OCI-LY7 (cell line): Measurements from ENCODE around the gene SRP54. TPM values are rescaled to one million over a fixed set of nuclear protein-coding genes. Genes with fewer than 3 reads are reported as not detected.

Source experiments
- BruUV-seq: library from RNA; stranded (reverse); fragments of 400-500 nt; replicated peaks from 2 replicates; lab custom pipeline; 2021; lab: Mats Ljungman, UMichigan
- CTCF ChIA-PET: fragments of 300-600 bp; sonication (Branson Sonifier 250); formaldehyde crosslinking; loops from one replicate; lab custom pipeline; 2022; ENCODE audit warnings: antibody characterized with exemption; ENCODE audit not compliant: unreplicated experiment; lab: Charles Lee
- POLR2A ChIA-PET: fragments of 300-600 bp; sonication (Branson Sonifier 250); formaldehyde crosslinking; loops from one replicate; lab custom pipeline; 2022; ENCODE audit warnings: antibody characterized with exemption; lab: Charles Lee
- DNase-seq: peaks from one replicate; pipeline ENCODE4 v3.0.0-alpha.2; 2015; ENCODE audit warnings: low spot score
- H2AFZ ChIP-seq: fragments of 200-600 bp; sonication (generic), shearing (Covaris generic); 2 replicates; pipeline ENCODE4 v1.6.1; 2014; ENCODE audit warnings: mild to moderate bottlenecking, antibody characterized with exemption, low read length, moderate library complexity
- H3K27ac ChIP-seq: fragments of 200-600 bp; sonication (generic); 2 replicates; pipeline ENCODE4 v1.5.1; 2014; ENCODE audit warnings: mixed run types, low read depth, mild to moderate bottlenecking, moderate library complexity, low read length, inconsistent platforms; ENCODE audit not compliant: poor library complexity, severe bottlenecking
- H3K36me3 ChIP-seq: fragments of 200-600 bp; sonication (generic); 2 replicates; pipeline ENCODE4 v1.6.1; 2014; ENCODE audit warnings: mild to moderate bottlenecking, antibody characterized with exemption, low read length, moderate library complexity, mixed read lengths; ENCODE audit not compliant: insufficient read depth
- H3K4me1 ChIP-seq: fragments of 200-600 bp; sonication (generic); 2 replicates; pipeline ENCODE4 v1.5.1; 2014; ENCODE audit warnings: mild to moderate bottlenecking, low read length; ENCODE audit not compliant: insufficient read depth, poor library complexity, severe bottlenecking
- H3K4me2 ChIP-seq: fragments of 200-600 bp; sonication (generic); 2 replicates; pipeline ENCODE4 v1.6.1; 2014; ENCODE audit warnings: mild to moderate bottlenecking, low read length
- H3K4me3 ChIP-seq: fragments of 200-600 bp; sonication (generic); 2 replicates; pipeline ENCODE4 v1.5.1; 2014; ENCODE audit warnings: mild to moderate bottlenecking, low read depth, low read length; ENCODE audit not compliant: poor library complexity, severe bottlenecking
- H3K79me2 ChIP-seq: fragments of 200-600 bp; sonication (generic); 2 replicates; pipeline ENCODE4 v1.6.1; 2016; ENCODE audit warnings: low read depth, mild to moderate bottlenecking, low read length, moderate library complexity, mixed read lengths; ENCODE audit not compliant: insufficient read depth
- H3K9me2 ChIP-seq: fragments of 200-600 bp; sonication (generic); 2 replicates; pipeline ENCODE4 v1.6.1; 2016; ENCODE audit warnings: mild to moderate bottlenecking, low read length, mixed read lengths; ENCODE audit not compliant: insufficient read depth
- H3K9me3 ChIP-seq: fragments of 200-600 bp; sonication (generic); 2 replicates; pipeline ENCODE4 v1.6.1; 2014; ENCODE audit warnings: mild to moderate bottlenecking, mixed run types, low read length, mixed read lengths
- H4K20me1 ChIP-seq: fragments of 200-600 bp; sonication (generic); 2 replicates; pipeline ENCODE4 v1.6.1; 2014; ENCODE audit warnings: mild to moderate bottlenecking, antibody characterized with exemption, low read length, moderate library complexity, mixed read lengths; ENCODE audit not compliant: insufficient read depth
- CTCF ChIP-seq: fragments of 200-600 bp; sonication (generic); conservative IDR thresholded peaks from 2 replicates; pipeline ENCODE4 v1.5.1; 2014; ENCODE audit warnings: mild to moderate bottlenecking, antibody characterized with exemption, low read length, moderate library complexity, mixed read lengths
- EZH2phosphoT487 ChIP-seq: fragments of 200-600 bp; sonication (generic); IDR thresholded peaks from 2 replicates; pipeline ENCODE4 v1.6.1; 2018; ENCODE audit warnings: low read depth, borderline replicate concordance, mild to moderate bottlenecking, mixed run types, antibody characterized with exemption, low read length, moderate library complexity, mixed read lengths
- intact Hi-C: fragments of 100-400 bp; cut with micrococcal nuclease; formaldehyde crosslinking; loops from one replicate; pipeline ENCODE4 v1.10.0; 2022; ENCODE audit not compliant: unreplicated experiment
- total RNA-seq, 2 experiments: library from RNA; depleted of rRNA in 1 of 2; stranded (reverse); fragments of >200 nt in 1 of 2; shearing (Covaris generic) in 1 of 2; gene quantifications; 2 replicates each; pipeline ENCODE4 v1.2.3, GENCODE V29; 2014 to 2022

SRP54 gene
- total RNA-seq, 2 experiments from 2014 or later = 50.9 to 86.0 TPM

GRCh38 chr14:34935488-34935887 lies 47.3 kb upstream of the SRP54 start:
- Histone ChIP-seq H4K20me1 (no peaks in the 10 kb centered on the region), H3K4me2 (no peak overlapping the region), H2AFZ (no peak overlapping the region), H3K9me2 (no peaks in the 10 kb centered on the region), H3K4me1 (peaks cover 10% of the 10 kb centered on the region), H3K79me2 (no peaks in the 10 kb centered on the region), H3K9me3 (no peaks in the 10 kb centered on the region), H3K36me3 (no peaks in the 10 kb centered on the region), H3K27ac (no peak overlapping the region), H3K4me3 (no peak overlapping the region)
- ChIA-PET POLR2A (interaction anchor here (0.6 to 0.8 kb wide), 2 partner anchors 22 to 572 kb away, joined by 3 read pairs; no protein-coding TSS in a partner anchor), CTCF (no interaction called here)
- intact Hi-C loops = no loop called here
- TF ChIP-seq CTCF = no peak
- TF ChIP-seq EZH2phosphoT487 = no peak
- BruUV-seq = no TSS peak
- no peak for DNase-seq

GRCh38 chr14:34937442-34937841 lies 45.4 kb upstream of the SRP54 start:
- Histone ChIP-seq H3K27ac (no peak overlapping the region), H4K20me1 (no peaks in the 10 kb centered on the region), H3K4me3 (no peak overlapping the region), H3K4me1 (no peaks in the 10 kb centered on the region), H2AFZ (no peak overlapping the region), H3K79me2 (no peaks in the 10 kb centered on the region), H3K36me3 (no peaks in the 10 kb centered on the region), H3K4me2 (no peak overlapping the region), H3K9me3 (no peaks in the 10 kb centered on the region), H3K9me2 (no peaks in the 10 kb centered on the region)
- no peak for DNase-seq
- TF ChIP-seq EZH2phosphoT487 (no peak), CTCF (no peak)
- intact Hi-C loops = no loop called here
- BruUV-seq = no TSS peak
- POLR2A ChIA-PET = no interaction called here
- CTCF ChIA-PET = no interaction called here

GRCh38 chr14:34937876-34938275 lies 44.9 kb upstream of the SRP54 start:
- H3K4me3 ChIP-seq = no peak overlapping the region
- no peak overlapping the region for H3K27ac ChIP-seq
- H3K4me1 ChIP-seq = no peaks in the 10 kb centered on the region
- H3K9me2 ChIP-seq = no peaks in the 10 kb centered on the region
- TF ChIP-seq CTCF (no peak), EZH2phosphoT487 (no peak)
- ChIA-PET CTCF (no interaction called here), POLR2A (interaction anchor here (0.6 kb wide), 1 partner anchor 834 kb away, joined by 3 read pairs; no protein-coding TSS in a partner anchor)
- intact Hi-C loops = no loop called here
- H3K79me2 ChIP-seq = no peaks in the 10 kb centered on the region
- no TSS peak for BruUV-seq
- no peaks in the 10 kb centered on the region for H3K9me3 ChIP-seq
- H3K4me2 ChIP-seq = no peak overlapping the region
- no peak overlapping the region for H2AFZ ChIP-seq
- H3K36me3 ChIP-seq = no peaks in the 10 kb centered on the region
- DNase-seq = no peak
- H4K20me1 ChIP-seq = no peaks in the 10 kb centered on the region
